Measurements from ENCODE around the gene FHL1.

DNA sequence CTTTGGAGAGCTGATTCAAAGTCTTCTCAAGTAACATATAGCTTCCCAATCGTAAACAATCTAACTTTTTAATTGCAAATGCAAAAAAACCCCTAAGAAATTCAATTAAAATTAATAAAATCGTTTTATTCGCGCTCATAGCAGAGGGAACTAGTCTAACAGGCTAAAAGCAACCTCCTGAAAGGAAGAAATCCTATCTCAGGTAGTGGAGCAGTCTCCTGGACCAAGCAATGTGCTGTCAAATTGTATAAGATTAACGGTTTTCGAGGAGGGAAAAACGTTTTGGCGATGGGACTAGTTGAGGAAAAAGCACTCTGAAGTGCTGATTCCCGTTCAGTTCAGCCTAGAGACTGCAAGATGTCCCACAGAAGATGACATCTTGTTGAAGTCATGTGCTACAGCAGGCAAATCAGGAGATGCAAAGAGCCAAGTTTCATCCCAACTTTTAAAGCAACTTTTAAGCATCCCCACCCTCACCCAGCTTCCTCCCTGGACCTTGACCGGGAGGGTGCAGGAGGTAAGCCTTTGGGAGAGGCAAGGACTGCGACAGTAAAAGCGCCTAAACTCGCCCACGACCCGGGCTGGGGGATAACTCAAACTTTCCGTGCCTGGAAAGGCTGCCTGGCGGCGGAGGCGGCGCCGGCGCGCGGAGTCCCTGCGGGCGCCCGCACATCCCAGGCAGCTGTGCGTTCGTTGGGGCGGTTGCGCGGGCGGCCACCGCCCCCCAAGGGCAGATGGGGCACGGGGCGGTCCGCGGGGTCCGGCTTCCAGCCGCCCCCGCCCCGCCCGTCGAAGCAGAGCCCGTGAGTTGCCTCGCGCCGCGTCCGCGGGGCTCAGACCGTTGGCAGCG is 103.1 kb downstream of the FHL1 start:
- TF ChIP-seq YY1 (IDR thresholded peaks at IDR 0.05; ENCODE audit: insufficient read depth, insufficient read length) (no peak), ZNF274 (IDR thresholded peaks at IDR 0.05; ENCODE audit: low read depth, low read length) (no peak), SUZ12 (IDR thresholded peaks at IDR 0.05; ENCODE audit: extremely low read depth, insufficient read depth, insufficient read length) (no peak)

All from NT2/D1 (cell line).